NT2/D1 (cell line): ENCODE measurements around the gene QKI.

Source experiments
- SUZ12 ChIP-seq: IDR thresholded peaks from 2 replicates; pipeline ENCODE4 v1.6.1; 2011; ENCODE audit not compliant: insufficient read length, insufficient read depth; ENCODE audit errors: extremely low read depth
- YY1 ChIP-seq: IDR thresholded peaks from 2 replicates; pipeline ENCODE4 v1.6.1; 2011; ENCODE audit not compliant: insufficient read length, insufficient read depth
- ZNF274 ChIP-seq: IDR thresholded peaks from 2 replicates; pipeline ENCODE4 v1.6.1; 2011; ENCODE audit warnings: mild to moderate bottlenecking, low read depth, low read length

- TF ChIP-seq ZNF274: no peak
- no peak for TF ChIP-seq SUZ12
- no peak for TF ChIP-seq YY1
These were observed 38.3 kb upstream of the QKI start for GRCh38 chr6:163376187-163376586.
